ENCODE results near the gene KIF26B. TPM values are rescaled to one million over a fixed set of nuclear protein-coding genes. Genes with fewer than 3 reads are reported as not detected.

The KIF26B gene
- total and polyA plus RNA-seq, 2 of the 4 experiments (the other 2 are of a cell fraction) = 0.53 to 0.54 TPM

GRCh38 chr1:245412306-245412705 lies 257.5 kb downstream of the KIF26B start:
- H4K20me1 ChIP-seq (ENCODE audit: insufficient read depth, low read length) = no peaks in the 10 kb centered on the region
- 90% methylated on average over 2 of the region's 5 CpGs; no CpG with 5 or more reads in 1 of the 2 experiments for WGBS, 2 experiments (ENCODE audit: extremely low coverage in 2 of 2, insufficient read length in 1 of 2)
- no peak overlapping the region for H3K27ac ChIP-seq (ENCODE audit: insufficient read depth, low read length)

More at GRCh38 chr1:245412306-245412705, 257.5 kb downstream of the KIF26B start:
- DNase-seq (no peak), ATAC-seq (ENCODE audit: low read depth) (no peak)
- POLR2A ChIA-PET (ENCODE audit: unreplicated experiment) = no interaction called here
- Histone ChIP-seq H4K8ac (ENCODE audit: low read depth in 2 of 2, low read length in 2 of 2) (no peak overlapping the region), H3K9me3 (ENCODE audit: control insufficient read depth, insufficient read depth, low read length) (no peaks in the 10 kb centered on the region), H3K4me1 (ENCODE audit: control insufficient read depth, insufficient read depth, low read length) (peaks cover 6% of the 10 kb centered on the region), H4K5ac (ENCODE audit: low read depth, low read length) (no peak overlapping the region), H3K4ac (ENCODE audit: low read depth, low read length) (no peak overlapping the region; the same call in 1 of the 2 replicates), H2BK5ac (ENCODE audit: low read depth, low read length, poor library complexity, severe bottlenecking) (no peak overlapping the region), H3K9ac (ENCODE audit: low read depth, low read length) (no peak overlapping the region), H3K36me3 (ENCODE audit: control insufficient read depth, insufficient read depth, low read length) (no peaks in the 10 kb centered on the region), H2BK15ac (ENCODE audit: low read depth, low read length) (no peak overlapping the region), H3K9me1 (ENCODE audit: insufficient read depth, low read length) (no peaks in the 10 kb centered on the region), H2AFZ (replicated peaks; ENCODE audit: low read length, poor library complexity) (no peak overlapping the region), H3K4me2 (ENCODE audit: low read depth, low read length) (no peak overlapping the region), H3K79me1 (ENCODE audit: low read depth in 1 of 2, low read length in 2 of 2) (no peaks in the 10 kb centered on the region), H2BK20ac (ENCODE audit: low read depth, low read length) (no peak overlapping the region), H3K18ac (ENCODE audit: low read depth, low read length) (no peak overlapping the region), H2AK5ac (ENCODE audit: low read depth, low read length) (no peak overlapping the region), H3K4me3 (ENCODE audit: insufficient read depth, low read depth, low read length) (no peak overlapping the region), H2AK9ac (replicated peaks; ENCODE audit: low read depth, low read length, poor library complexity) (no peak overlapping the region), H4K91ac (ENCODE audit: insufficient read depth, low read depth, low read length) (no peak overlapping the region), H3K14ac (replicated peaks; ENCODE audit: low read depth, low read length) (no peak overlapping the region), H3K56ac (ENCODE audit: extremely low read depth, insufficient read depth, low read length) (no peak overlapping the region), H2BK120ac (ENCODE audit: low read depth, low read length) (no peak overlapping the region), H3K27me3 (ENCODE audit: control insufficient read depth, insufficient read depth, low read length) (no peaks in the 10 kb centered on the region), H3K23ac (ENCODE audit: low read depth, low read length) (no peak overlapping the region)
- BruUV-seq (replicated peaks) = no TSS peak
- TF ChIP-seq ELK1 (IDR thresholded peaks at IDR 0.05; ENCODE audit: borderline replicate concordance, low read depth, low read length) (no peak), RFX5 (IDR thresholded peaks at IDR 0.05; ENCODE audit: low read depth, low read length) (no peak), FOS (IDR thresholded peaks at IDR 0.05; ENCODE audit: low read depth, low read length) (no peak), MAZ (IDR thresholded peaks at IDR 0.05; ENCODE audit: borderline replicate concordance, low read depth, low read length) (no peak), USF2 (IDR thresholded peaks at IDR 0.05; ENCODE audit: low read depth, low read length) (no peak), CEBPB (IDR thresholded peaks at IDR 0.05; ENCODE audit: low read depth, low read length) (no peak), MXI1 (IDR thresholded peaks at IDR 0.05; ENCODE audit: borderline replicate concordance, low read depth, low read length) (no peak), CTCF (conservative IDR thresholded peaks at IDR 0.05; ENCODE audit: low read depth, low read length) (no peak), MAFK (IDR thresholded peaks at IDR 0.05; ENCODE audit: low read depth, low read length) (no peak), POLR2A (IDR thresholded peaks at IDR 0.05; ENCODE audit: low read depth, low read length) (no peak), RAD21 (IDR thresholded peaks at IDR 0.05; ENCODE audit: low read length) (no peak), SMC3 (IDR thresholded peaks at IDR 0.05; ENCODE audit: low read depth, low read length) (no peak), RCOR1 (IDR thresholded peaks at IDR 0.05; ENCODE audit: insufficient replicate concordance, low read length) (no peak), BHLHE40 (IDR thresholded peaks at IDR 0.05; ENCODE audit: low read depth, low read length) (no peak), CHD1 (IDR thresholded peaks at IDR 0.05; ENCODE audit: low read depth, low read length) (no peak), NFE2L2 (IDR thresholded peaks at IDR 0.05; ENCODE audit: low read depth, low read length) (no peak)
- in situ Hi-C loops (cut with MboI; ENCODE audit: low sequenced_read_pairs) = no loop called here
- intact Hi-C loops (cut with micrococcal nuclease) = loop anchor here (10.0 kb wide), 1 partner anchor 592 kb away; no protein-coding TSS in a partner anchor
- CTCF ChIA-PET = no interaction called here
- dilution Hi-C loops (cut with HindIII; ENCODE audit: low sequenced_read_pairs, unreplicated experiment) = no loop called here

Data from IMR-90 (cell line).